ENCODE results near the gene ANKLE2. TPM values are rescaled to one million over a fixed set of nuclear protein-coding genes. Genes with fewer than 3 reads are reported as not detected.
"Not testable (repeated sequence)": the region's sequence is repeated elsewhere in the genome, so short reads cannot be mapped to it uniquely, and the experiment has no call there.

ANKLE2 gene
- total RNA-seq, 2 experiments from 2014 or later = 110 to 111 TPM

GRCh38 chr12:132707241-132707640 lies 54.4 kb downstream of the ANKLE2 start:
- peaks cover 5% of the 10 kb centered on the region for H3K4me1 Mint-ChIP-seq
- no peak overlapping the region for H3K4me3 Mint-ChIP-seq
- intact Hi-C loops (cut with DNase I, micrococcal nuclease) = no loop called here
- DNase-seq = no peak
- POLR2A ChIA-PET = no interaction called here
- H3K9me3 Mint-ChIP-seq (ENCODE audit: low read depth) = peaks cover 14% of the 10 kb centered on the region
- no peaks in the 10 kb centered on the region for H3K27me3 Mint-ChIP-seq
- ATAC-seq = no peak
- no peak overlapping the region for H3K27ac Mint-ChIP-seq
- CTCF ChIA-PET = no interaction called here
- peaks cover 38% of the 10 kb centered on the region for H3K36me3 Mint-ChIP-seq (ENCODE audit: low read depth)

- POLR2A ChIA-PET = no interaction called here
- H3K27ac Mint-ChIP-seq = no peak overlapping the region
Measured at GRCh38 chr12:132703641-132704040, 58.0 kb downstream of the ANKLE2 start.

GRCh38 chr12:132702640-132703039 lies 59.0 kb downstream of the ANKLE2 start:
- DNase-seq (no peak), ATAC-seq (no peak)
- ChIA-PET CTCF (interaction anchor here (0.5 kb wide), 1 partner anchor 53 kb away, joined by 3 read pairs; no protein-coding TSS in a partner anchor), POLR2A (no interaction called here)
- Mint-ChIP-seq H3K4me1 (no peaks in the 10 kb centered on the region), H3K4me3 (no peak overlapping the region), H3K27ac (no peak overlapping the region), H3K36me3 (ENCODE audit: low read depth) (peaks cover 46% of the 10 kb centered on the region), H3K27me3 (no peaks in the 10 kb centered on the region), H3K9me3 (ENCODE audit: low read depth) (peaks cover 7% of the 10 kb centered on the region)
- intact Hi-C loops (cut with DNase I, micrococcal nuclease) = no loop called here

More at GRCh38 chr12:132703641-132704040, 58.0 kb downstream of the ANKLE2 start:
- peaks cover 14% of the 10 kb centered on the region for H3K9me3 Mint-ChIP-seq (ENCODE audit: low read depth)
- H3K4me1 Mint-ChIP-seq = no peaks in the 10 kb centered on the region
- H3K36me3 Mint-ChIP-seq (ENCODE audit: low read depth) = peaks cover 53% of the 10 kb centered on the region
- H3K4me3 Mint-ChIP-seq = no peak overlapping the region
- CTCF ChIA-PET = no interaction called here
- no peaks in the 10 kb centered on the region for H3K27me3 Mint-ChIP-seq
- ATAC-seq (no peak), DNase-seq (no peak)
- intact Hi-C loops (cut with DNase I, micrococcal nuclease) = no loop called here

GRCh38 chr12:132700212-132700822 lies 61.3 kb downstream of the ANKLE2 start:
- H3K9me3 Mint-ChIP-seq (ENCODE audit: low read depth) = no peaks in the 10 kb centered on the region
- intact Hi-C loops (cut with DNase I, micrococcal nuclease) = no loop called here
- POLR2A ChIA-PET = no interaction called here
- H3K27ac Mint-ChIP-seq = no peak overlapping the region
- no peak overlapping the region for H3K4me3 Mint-ChIP-seq
- peaks cover 46% of the 10 kb centered on the region for H3K36me3 Mint-ChIP-seq (ENCODE audit: low read depth)
- ATAC-seq (no peak), DNase-seq (no peak)
- no peaks in the 10 kb centered on the region for H3K4me1 Mint-ChIP-seq
- H3K27me3 Mint-ChIP-seq = no peaks in the 10 kb centered on the region
- CTCF ChIA-PET = interaction anchor here (0.8 kb wide), 1 partner anchor 53 kb away, joined by 4 read pairs; no protein-coding TSS in a partner anchor

GRCh38 chr12:132698341-132698740 lies 63.3 kb downstream of the ANKLE2 start:
- H3K9me3 Mint-ChIP-seq (ENCODE audit: low read depth) = no peaks in the 10 kb centered on the region
- no peak for DNase-seq
- H3K27ac Mint-ChIP-seq = no peak overlapping the region
- H3K27me3 Mint-ChIP-seq = no peaks in the 10 kb centered on the region
- no peak for ATAC-seq
- no peaks in the 10 kb centered on the region for H3K4me1 Mint-ChIP-seq
- intact Hi-C loops (cut with DNase I, micrococcal nuclease) = no loop called here
- peaks cover 29% of the 10 kb centered on the region for H3K36me3 Mint-ChIP-seq (ENCODE audit: low read depth)
- POLR2A ChIA-PET = no interaction called here
- H3K4me3 Mint-ChIP-seq = no peak overlapping the region
- CTCF ChIA-PET = no interaction called here

- no peak overlapping the region for H3K4me3 Mint-ChIP-seq
- ATAC-seq (no peak), DNase-seq (no peak)
- intact Hi-C loops (cut with DNase I, micrococcal nuclease) = no loop called here
- no peak overlapping the region for H3K27ac Mint-ChIP-seq
- H3K4me1 Mint-ChIP-seq = no peaks in the 10 kb centered on the region
- no peaks in the 10 kb centered on the region for H3K27me3 Mint-ChIP-seq
- H3K36me3 Mint-ChIP-seq (ENCODE audit: low read depth) = peaks cover 26% of the 10 kb centered on the region
- POLR2A ChIA-PET = interaction anchor here (0.6 to 0.7 kb wide), 2 partner anchors 18 to 38 kb away, joined by 4 read pairs; no protein-coding TSS in a partner anchor
- H3K9me3 Mint-ChIP-seq (ENCODE audit: low read depth) = no peaks in the 10 kb centered on the region
- CTCF ChIA-PET = interaction anchor here (0.6 to 1.3 kb wide), 3 partner anchors 13 to 266 kb away, joined by 3 read pairs; no protein-coding TSS in a partner anchor
Measured at GRCh38 chr12:132695431-132695830, 66.2 kb downstream of the ANKLE2 start.

GRCh38 chr12:132694888-132695287 lies 66.7 kb downstream of the ANKLE2 start:
- DNase-seq; intact Hi-C loops (cut with DNase I, micrococcal nuclease); H3K4me3 Mint-ChIP-seq; H3K27ac Mint-ChIP-seq; H3K4me1 Mint-ChIP-seq; H3K9me3 Mint-ChIP-seq (ENCODE audit: low read depth); ATAC-seq; H3K27me3 Mint-ChIP-seq: not testable (repeated sequence)
- POLR2A ChIA-PET = interaction anchor here (0.7 kb wide), 1 partner anchor 18 kb away, joined by 4 read pairs; no protein-coding TSS in a partner anchor
- CTCF ChIA-PET = interaction anchor here (0.8 to 1.3 kb wide), 2 partner anchors 13 to 134 kb away, joined by 3 read pairs; no protein-coding TSS in a partner anchor
- peaks cover 22% of the 10 kb centered on the region for H3K36me3 Mint-ChIP-seq (ENCODE audit: low read depth)

GRCh38 chr12:132692030-132692429 lies 69.6 kb downstream of the ANKLE2 start:
- ChIA-PET CTCF (interaction anchor here (0.8 kb wide), 1 partner anchor 23 kb away, joined by 4 read pairs; no protein-coding TSS in a partner anchor), POLR2A (interaction anchor here (0.6 to 1.1 kb wide), 3 partner anchors 10 to 69 kb away, joined by 3 to 7 read pairs (median 6); no protein-coding TSS in a partner anchor)
- H3K9me3 Mint-ChIP-seq (ENCODE audit: low read depth); H3K4me3 Mint-ChIP-seq; intact Hi-C loops (cut with DNase I, micrococcal nuclease); DNase-seq; H3K27me3 Mint-ChIP-seq; H3K4me1 Mint-ChIP-seq; ATAC-seq; H3K27ac Mint-ChIP-seq: not testable (repeated sequence)
- peaks cover 12% of the 10 kb centered on the region for H3K36me3 Mint-ChIP-seq (ENCODE audit: low read depth)

- no peak overlapping the region for H3K4me3 Mint-ChIP-seq
Measured at GRCh38 chr12:132690112-132690511, 71.5 kb downstream of the ANKLE2 start.

GRCh38 chr12:132689227-132689626 lies 72.4 kb downstream of the ANKLE2 start:
- no peak for ATAC-seq
- intact Hi-C loops (cut with DNase I, micrococcal nuclease) = loop anchor here in 1 of 2 experiments (5.0 kb wide), 2 partner anchors 197 to 242 kb away; partner anchors contain the start of gene FBRSL1
- CTCF ChIA-PET = no interaction called here
- Mint-ChIP-seq H3K4me3 (peak overlapping the region; percentile 61), H3K27ac (no peak overlapping the region), H3K4me1 (peaks cover 19% of the 10 kb centered on the region), H3K9me3 (ENCODE audit: low read depth) (no peaks in the 10 kb centered on the region), H3K27me3 (no peaks in the 10 kb centered on the region), H3K36me3 (ENCODE audit: low read depth) (peaks cover 15% of the 10 kb centered on the region)
- POLR2A ChIA-PET = no interaction called here
- DNase-seq = no peak

More at GRCh38 chr12:132690112-132690511, 71.5 kb downstream of the ANKLE2 start:
- intact Hi-C loops (cut with DNase I, micrococcal nuclease) = no loop called here
- ATAC-seq (no peak), DNase-seq (no peak)
- POLR2A ChIA-PET = no interaction called here
- Mint-ChIP-seq H3K4me1 (peaks cover 16% of the 10 kb centered on the region), H3K9me3 (ENCODE audit: low read depth) (no peaks in the 10 kb centered on the region), H3K36me3 (ENCODE audit: low read depth) (peaks cover 14% of the 10 kb centered on the region), H3K27me3 (no peaks in the 10 kb centered on the region), H3K27ac (no peak overlapping the region)
- CTCF ChIA-PET = no interaction called here

GRCh38 chr12:132687211-132688164 lies 74.1 kb downstream of the ANKLE2 start, which contains the start of the genes POLE and PXMP2:
Gene POLE, minus strand, starts transcription at chr12:132687342. Its CDS starts 27 bp downstream, at chr12:132687315.
Gene PXMP2, plus strand, starts transcription at chr12:132687587. Its CDS starts 84 bp downstream, at chr12:132687671.
- peak; percentile 98 for DNase-seq
- Mint-ChIP-seq H3K27me3 (no peaks in the 10 kb centered on the region), H3K4me3 (peak within 1 kb of the TSS; percentile 72), H3K36me3 (ENCODE audit: low read depth) (peaks cover 18% of the 10 kb centered on the region), H3K4me1 (peaks cover 19% of the 10 kb centered on the region), H3K27ac (peak within 1 kb of the TSS; percentile 55), H3K9me3 (ENCODE audit: low read depth) (no peaks in the 10 kb centered on the region)
- ATAC-seq = peak; percentile 94
- ChIA-PET POLR2A (no interaction called here), CTCF (no interaction called here)
- intact Hi-C loops (cut with DNase I, micrococcal nuclease) = loop anchor here (1.0 to 5.0 kb wide), 10 partner anchors 23 to 240 kb away; partner anchors contain the start of genes PGAM5 (in 2 of the 2), ANKLE2 (in 1 of the 2), CHFR (in 1 of the 2) and FBRSL1 (in 1 of the 2)
